AG04449 (cell line): ENCODE results near the gene DTD1.

ENCODE experiments used
- CTCF ChIA-PET: fragments of 350-600 bp; formaldehyde crosslinking; extraction: SDS; loops from one replicate; lab custom pipeline; 2021; ENCODE audit warnings: antibody characterized with exemption; lab: Yijun Ruan, JAX
- POLR2A ChIA-PET: fragments of 400-600, 350-600 bp; formaldehyde crosslinking; extraction: SDS; loops from one replicate; lab custom pipeline; 2020; ENCODE audit warnings: antibody characterized with exemption, inconsistent platforms; lab: Yijun Ruan, JAX
- DNase-seq: peaks from one replicate; pipeline ENCODE4 v3.0.0-alpha.2; 2010; ENCODE audit warnings: low read depth, low spot score
- H3K4me3 ChIP-seq: 2 replicates; pipeline ENCODE4 v1.5.1; 2011; ENCODE audit warnings: low read depth, mild to moderate bottlenecking, control low read depth, low read length
- CTCF ChIP-seq: IDR thresholded peaks from one replicate; pipeline ENCODE4 v1.5.1; 2011; ENCODE audit warnings: mild to moderate bottlenecking, moderate library complexity, low read length, control low read depth, inconsistent platforms; ENCODE audit not compliant: insufficient read depth; ENCODE audit errors: missing control alignments

The DTD1 gene

GRCh38 chr20:18689557-18689956 is 101.7 kb downstream of the DTD1 start:
- ChIA-PET CTCF (no interaction called here), POLR2A (no interaction called here)

GRCh38 chr20:18692447-18692846 is 104.6 kb downstream of the DTD1 start:
- CTCF ChIA-PET: no interaction called here
- TF ChIP-seq CTCF: no peak
- H3K4me3 ChIP-seq: no peak overlapping the region
- POLR2A ChIA-PET: no interaction called here
- no peak for DNase-seq

More at GRCh38 chr20:18689557-18689956, 101.7 kb downstream of the DTD1 start:
- DNase-seq: no peak
- no peak overlapping the region for H3K4me3 ChIP-seq
- TF ChIP-seq CTCF: no peak

GRCh38 chr20:18694071-18694470 is 106.2 kb downstream of the DTD1 start:
- CTCF ChIA-PET: interaction anchor here (0.6 kb wide), 1 partner anchor 178 kb away, joined by 4 read pairs; no protein-coding TSS in a partner anchor
- DNase-seq: no peak
- H3K4me3 ChIP-seq: no peak overlapping the region
- POLR2A ChIA-PET: no interaction called here
- TF ChIP-seq CTCF: no peak

GRCh38 chr20:18695175-18695574 is 107.3 kb downstream of the DTD1 start:
- POLR2A ChIA-PET: no interaction called here
- CTCF ChIA-PET: no interaction called here
- no peak for TF ChIP-seq CTCF
- DNase-seq: no peak
- no peak overlapping the region for H3K4me3 ChIP-seq

GRCh38 chr20:18698735-18699380 is 111.0 kb downstream of the DTD1 start:
- no peak for DNase-seq
- ChIA-PET CTCF (no interaction called here), POLR2A (no interaction called here)
- H3K4me3 ChIP-seq: no peak overlapping the region
- TF ChIP-seq CTCF: no peak

- DNase-seq: no peak
- ChIA-PET CTCF (no interaction called here), POLR2A (no interaction called here)
- TF ChIP-seq CTCF: no peak
- no peak overlapping the region for H3K4me3 ChIP-seq
Observed at GRCh38 chr20:18701969-18702368, 114.1 kb downstream of the DTD1 start.
